ENCODE results near the gene ITGB7. TPM values are rescaled to one million over a fixed set of nuclear protein-coding genes. Genes with fewer than 3 reads are reported as not detected.

ITGB7 gene
- total and polyA plus RNA-seq, 3 donors from 2014 or later: 0.24 to 3.7 (median 1.2) TPM

DNA sequence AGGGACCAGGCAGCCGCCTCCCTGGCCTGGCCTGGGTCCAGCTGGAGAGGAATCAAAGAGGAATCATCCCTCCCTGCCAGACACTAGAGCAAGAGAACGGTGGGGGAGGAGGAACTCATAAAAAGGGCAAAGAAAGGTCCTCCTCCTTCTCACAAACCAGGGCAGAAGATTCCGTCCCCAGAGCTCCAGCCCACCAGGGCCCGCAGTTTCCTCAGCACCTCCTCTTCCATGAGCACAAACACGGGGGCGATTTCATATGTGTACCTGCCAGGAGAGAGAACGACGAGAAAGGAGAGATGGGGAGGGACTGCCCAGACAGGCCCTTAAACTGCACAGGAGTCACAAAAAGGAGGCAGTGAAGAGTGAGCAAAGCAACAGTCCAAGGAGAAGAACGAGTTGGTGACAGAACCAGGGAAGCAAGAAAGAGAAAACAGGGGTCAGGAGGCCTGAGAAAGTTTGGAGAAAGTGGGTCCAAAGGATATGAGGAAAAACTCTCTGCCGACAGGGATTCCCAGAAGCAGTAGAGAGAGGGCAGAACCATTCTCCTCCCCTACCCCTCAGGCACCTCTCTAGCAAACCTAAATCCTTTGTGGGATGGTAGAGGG, 35.2 kb downstream of the ITGB7 start:
- WGBS, 2 donors: 43 to 52% methylated on average over 9 to 10 of the region's 10 CpGs
- Histone ChIP-seq H3K27me3 (no peaks in the 10 kb centered on the region), H3K27ac (no peak overlapping the region), H3K36me3 (ENCODE audit: low read depth, missing control alignments) (no peaks in the 10 kb centered on the region), H3K4me1 (peaks cover 15% of the 10 kb centered on the region), H3K4me3 (no peak overlapping the region), H3K9me3 (no peaks in the 10 kb centered on the region)
- intact Hi-C loops (cut with DNase I; ENCODE audit: low total_unique reads): no loop called here
- no peak for TF ChIP-seq POLR2A (IDR thresholded peaks at IDR 0.05)
- TF ChIP-seq, protein P1, sequence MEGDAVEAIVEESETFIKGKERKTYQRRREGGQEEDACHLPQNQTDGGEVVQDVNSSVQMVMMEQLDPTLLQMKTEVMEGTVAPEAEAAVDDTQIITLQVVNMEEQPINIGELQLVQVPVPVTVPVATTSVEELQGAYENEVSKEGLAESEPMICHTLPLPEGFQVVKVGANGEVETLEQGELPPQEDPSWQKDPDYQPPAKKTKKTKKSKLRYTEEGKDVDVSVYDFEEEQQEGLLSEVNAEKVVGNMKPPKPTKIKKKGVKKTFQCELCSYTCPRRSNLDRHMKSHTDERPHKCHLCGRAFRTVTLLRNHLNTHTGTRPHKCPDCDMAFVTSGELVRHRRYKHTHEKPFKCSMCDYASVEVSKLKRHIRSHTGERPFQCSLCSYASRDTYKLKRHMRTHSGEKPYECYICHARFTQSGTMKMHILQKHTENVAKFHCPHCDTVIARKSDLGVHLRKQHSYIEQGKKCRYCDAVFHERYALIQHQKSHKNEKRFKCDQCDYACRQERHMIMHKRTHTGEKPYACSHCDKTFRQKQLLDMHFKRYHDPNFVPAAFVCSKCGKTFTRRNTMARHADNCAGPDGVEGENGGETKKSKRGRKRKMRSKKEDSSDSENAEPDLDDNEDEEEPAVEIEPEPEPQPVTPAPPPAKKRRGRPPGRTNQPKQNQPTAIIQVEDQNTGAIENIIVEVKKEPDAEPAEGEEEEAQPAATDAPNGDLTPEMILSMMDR (IDR thresholded peaks at IDR 0.05): no peak
- peak; percentile 66 for DNase-seq

GRCh38 chr12:53170876-53171724, 36.0 kb downstream of the ITGB7 start:
- H3K9me3 ChIP-seq: no peaks in the 10 kb centered on the region
- intact Hi-C loops (cut with DNase I; ENCODE audit: low total_unique reads): no loop called here
- H3K36me3 ChIP-seq (ENCODE audit: low read depth, missing control alignments): no peaks in the 10 kb centered on the region
- H3K4me1 ChIP-seq: peaks cover 15% of the 10 kb centered on the region
- DNase-seq: no peak
- no peak for TF ChIP-seq POLR2A (IDR thresholded peaks at IDR 0.05)
- TF ChIP-seq, protein P1 (IDR thresholded peaks at IDR 0.05): no peak
- WGBS, 2 donors: 69 to 84% methylated on average over 14 of the region's 14 CpGs
- no peak overlapping the region for H3K4me3 ChIP-seq
- H3K27ac ChIP-seq: no peak overlapping the region
- H3K27me3 ChIP-seq: no peaks in the 10 kb centered on the region

DNA sequence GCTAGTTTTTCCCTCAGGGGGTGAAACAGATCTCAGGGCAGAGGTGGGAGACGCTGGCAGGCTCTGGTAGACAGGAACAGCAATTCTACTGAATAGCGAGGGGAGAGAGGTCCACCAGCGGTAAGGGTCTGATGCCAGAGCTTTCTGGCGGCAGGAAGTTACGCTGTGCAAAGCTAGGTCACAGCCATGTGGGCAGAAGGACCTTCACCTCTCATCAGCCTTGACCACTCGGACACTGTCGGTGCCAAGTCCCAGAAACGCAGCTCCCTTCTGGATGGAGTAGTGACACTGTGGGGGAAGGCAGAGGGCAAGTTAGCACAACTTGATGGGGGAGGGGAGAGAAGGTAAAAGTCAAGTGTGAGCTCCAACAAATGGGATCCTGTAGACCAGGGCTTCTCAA, 36.8 kb downstream of the ITGB7 start:
- TF ChIP-seq POLR2A (IDR thresholded peaks at IDR 0.05): no peak
- TF ChIP-seq, protein P1 (IDR thresholded peaks at IDR 0.05): no peak
- no peak overlapping the region for H3K27ac ChIP-seq
- no peak for DNase-seq
- 68 to 71% methylated on average over 8 of the region's 8 CpGs for WGBS, 2 donors
- intact Hi-C loops (cut with DNase I; ENCODE audit: low total_unique reads): no loop called here
- no peaks in the 10 kb centered on the region for H3K9me3 ChIP-seq
- no peaks in the 10 kb centered on the region for H3K27me3 ChIP-seq
- no peaks in the 10 kb centered on the region for H3K36me3 ChIP-seq (ENCODE audit: low read depth, missing control alignments)
- no peak overlapping the region for H3K4me3 ChIP-seq
- H3K4me1 ChIP-seq: peaks cover 13% of the 10 kb centered on the region

GRCh38 chr12:53169644-53170043, 37.4 kb downstream of the ITGB7 start:
- H3K9me3 ChIP-seq: no peaks in the 10 kb centered on the region
- no peaks in the 10 kb centered on the region for H3K36me3 ChIP-seq (ENCODE audit: low read depth, missing control alignments)
- WGBS, 2 donors: 94 to 97% methylated on average over 6 to 7 of the region's 7 CpGs
- intact Hi-C loops (cut with DNase I; ENCODE audit: low total_unique reads): no loop called here
- TF ChIP-seq, protein P1 (IDR thresholded peaks at IDR 0.05): no peak
- no peak for TF ChIP-seq POLR2A (IDR thresholded peaks at IDR 0.05)
- no peak overlapping the region for H3K27ac ChIP-seq
- H3K4me1 ChIP-seq: peaks cover 11% of the 10 kb centered on the region
- H3K4me3 ChIP-seq: no peak overlapping the region
- H3K27me3 ChIP-seq: no peaks in the 10 kb centered on the region
- no peak for DNase-seq
